ENCODE data around the gene NDOR1.

DNA sequence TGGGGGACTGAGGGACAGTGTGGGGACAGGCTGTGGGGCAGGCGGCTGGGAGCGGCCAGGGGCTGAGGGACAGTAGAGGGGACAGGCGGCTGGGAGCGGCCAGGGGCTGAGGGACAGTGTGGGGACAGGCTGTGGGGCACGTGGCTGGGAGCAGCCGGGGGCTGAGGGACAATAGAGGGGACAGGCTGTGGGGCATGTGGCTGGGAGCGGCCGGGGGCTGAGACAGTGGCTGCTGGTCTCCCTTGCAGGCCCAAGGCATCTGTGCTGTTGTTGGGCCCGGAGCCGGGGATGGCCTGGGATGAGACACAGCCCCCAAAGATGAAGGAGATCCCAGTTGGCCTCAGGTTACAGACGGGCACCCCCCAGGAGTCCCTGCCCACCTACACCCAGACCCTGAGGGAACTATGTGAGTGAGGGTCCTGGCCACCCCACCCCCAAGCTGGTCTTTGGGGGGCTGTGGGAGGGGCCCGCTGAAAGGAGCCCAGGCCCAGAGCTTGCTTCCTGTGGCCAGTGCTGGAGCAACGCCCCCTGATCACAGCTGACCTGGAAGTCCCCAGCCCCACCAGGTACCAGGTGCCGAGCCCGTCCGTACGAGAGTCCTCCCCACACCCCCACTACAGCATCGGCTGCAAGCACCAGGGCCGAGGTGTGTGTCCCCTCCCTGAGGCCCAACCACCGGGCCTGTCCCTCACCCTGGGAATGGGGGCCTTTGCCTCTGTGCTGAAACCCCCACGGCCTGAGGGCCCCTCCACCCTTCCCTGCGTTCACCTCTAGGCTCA lies 46.2 kb downstream of the NDOR1 start:
- no peak for TF ChIP-seq GATA3 (IDR thresholded peaks at IDR 0.05; ENCODE audit: low read depth, low read length)
- TF ChIP-seq GATA2 (IDR thresholded peaks at IDR 0.05; ENCODE audit: low read depth, low read length): no peak

All from SH-SY5Y (cell line).